Mucosa of descending colon (tissue), 3 donors: Measurements from ENCODE around the gene ENPP7. TPM values are rescaled to one million over a fixed set of nuclear protein-coding genes. Genes with fewer than 3 reads are reported as not detected.

Source experiments
- ATAC-seq: fragments of 200-7000 bp; cut with Tn5 transposase; one replicate; pipeline ENCODE4 v1.9.1; 2020; ENCODE audit warnings: mild to moderate bottlenecking, moderate library complexity
- DNase-seq, 3 donors: peaks; one replicate each; pipeline ENCODE4 v3.0.0-alpha.2; 2020
- H3K36me3 ChIP-seq: fragments of 200-600 bp; one replicate; pipeline ENCODE4 v1.8.0; 2021; ENCODE audit warnings: low read depth, mild to moderate bottlenecking
- H3K4me1 ChIP-seq: fragments of 200-600 bp; one replicate; pipeline ENCODE4 v1.8.0; 2021; ENCODE audit warnings: low read depth, mild to moderate bottlenecking
- H3K4me3 ChIP-seq: fragments of 200-600 bp; one replicate; pipeline ENCODE4 v1.8.0; 2021; ENCODE audit warnings: mild to moderate bottlenecking
- H3K9me3 ChIP-seq: fragments of 200-600 bp; one replicate; pipeline ENCODE4 v1.8.0; 2021; ENCODE audit warnings: mild to moderate bottlenecking
- intact Hi-C, 2 donors: fragments of 100-400 bp; cut with DNase I in 1 of 2; cut with micrococcal nuclease in 1 of 2; formaldehyde crosslinking; loops; one replicate each; pipeline versions ENCODE4 v1.11.0 to v1.11.1; 2022; cut with DNase I, micrococcal nuclease
- total RNA-seq, 3 donors: library from RNA; stranded (reverse); fragmentation: NEBNext Ultra II Directional in 2 of 3; extraction: Animal tissue kit (Norgen Biotek cat#: 25700) in 2 of 3; gene quantifications; one replicate each; pipeline versions ENCODE4 v1.2.1 to v1.2.4, GENCODE V29; 2021 to 2023
- TF ChIP-seq, protein P1 (sequence below): fragments of 200-600 bp; IDR thresholded peaks from one replicate; pipeline ENCODE4 v1.8.0; 2022; ENCODE audit warnings: antibody characterized with exemption, mild to moderate bottlenecking
- donor health status: DM: no; HTN: no; CAD: no; lungs with moderate emphysema.
- donor health status: DM: no; HTN: no; CAD: no.
- donor health status: DM: no; HTN: yes; CAD: no.

Gene ENPP7
- total RNA-seq, 3 donors from 2014 or later, result not detected

DNA sequence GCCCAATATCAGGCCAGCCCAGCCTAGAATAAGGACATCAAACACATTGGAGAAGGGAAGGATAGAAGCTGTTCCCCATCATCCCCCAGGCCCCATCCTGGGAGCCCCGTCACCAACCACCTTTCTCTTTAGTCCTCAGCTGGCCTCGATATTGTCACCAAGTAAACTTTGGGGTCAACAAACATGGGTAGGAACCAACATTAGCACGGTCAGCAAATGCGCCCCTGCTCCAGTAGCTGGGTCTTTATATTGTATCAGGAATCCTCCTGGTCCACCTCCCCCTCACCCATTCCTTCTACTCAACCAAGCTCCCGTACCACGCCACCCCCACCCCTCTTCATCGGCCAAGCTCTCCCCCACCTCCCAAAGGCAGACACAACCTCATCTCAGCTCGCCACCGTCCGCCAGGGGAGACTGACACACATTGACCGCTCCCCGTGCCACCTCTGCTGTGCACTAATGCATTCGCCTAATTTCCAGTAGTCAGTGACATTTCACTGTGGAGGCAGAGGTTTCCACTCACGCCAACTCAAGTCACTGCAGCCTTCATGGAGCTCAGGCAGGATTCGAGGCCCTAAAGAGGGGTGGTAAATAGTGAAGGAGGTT is 26.5 kb downstream of the ENPP7 start:
- TF ChIP-seq, protein P1, sequence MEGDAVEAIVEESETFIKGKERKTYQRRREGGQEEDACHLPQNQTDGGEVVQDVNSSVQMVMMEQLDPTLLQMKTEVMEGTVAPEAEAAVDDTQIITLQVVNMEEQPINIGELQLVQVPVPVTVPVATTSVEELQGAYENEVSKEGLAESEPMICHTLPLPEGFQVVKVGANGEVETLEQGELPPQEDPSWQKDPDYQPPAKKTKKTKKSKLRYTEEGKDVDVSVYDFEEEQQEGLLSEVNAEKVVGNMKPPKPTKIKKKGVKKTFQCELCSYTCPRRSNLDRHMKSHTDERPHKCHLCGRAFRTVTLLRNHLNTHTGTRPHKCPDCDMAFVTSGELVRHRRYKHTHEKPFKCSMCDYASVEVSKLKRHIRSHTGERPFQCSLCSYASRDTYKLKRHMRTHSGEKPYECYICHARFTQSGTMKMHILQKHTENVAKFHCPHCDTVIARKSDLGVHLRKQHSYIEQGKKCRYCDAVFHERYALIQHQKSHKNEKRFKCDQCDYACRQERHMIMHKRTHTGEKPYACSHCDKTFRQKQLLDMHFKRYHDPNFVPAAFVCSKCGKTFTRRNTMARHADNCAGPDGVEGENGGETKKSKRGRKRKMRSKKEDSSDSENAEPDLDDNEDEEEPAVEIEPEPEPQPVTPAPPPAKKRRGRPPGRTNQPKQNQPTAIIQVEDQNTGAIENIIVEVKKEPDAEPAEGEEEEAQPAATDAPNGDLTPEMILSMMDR, result no peak
- no peak for ATAC-seq
- intact Hi-C loops, result no loop called here

DNA sequence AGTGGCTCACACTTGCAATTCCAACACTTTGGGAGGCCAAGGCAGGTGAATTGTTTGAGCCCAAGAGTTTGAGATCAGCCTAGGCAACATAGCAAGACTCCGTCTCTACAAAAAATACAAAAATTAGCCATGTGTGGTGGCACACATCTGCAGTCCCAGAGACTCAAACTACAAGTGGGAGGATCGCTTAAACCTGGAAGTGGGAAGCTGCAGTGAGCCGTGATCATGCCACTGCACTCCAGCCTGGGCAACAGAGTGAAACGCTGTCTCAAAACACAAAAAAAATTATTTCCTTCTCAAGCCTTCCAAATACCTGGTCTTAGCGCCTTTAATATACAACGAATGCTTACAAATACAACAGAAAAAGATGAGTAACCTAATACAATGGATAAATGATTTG is 27.5 kb downstream of the ENPP7 start:
- TF ChIP-seq, protein P1, result no peak
- no peak for ATAC-seq
- DNase-seq, result no peak
- intact Hi-C loops, result no loop called here
- Histone ChIP-seq H3K36me3 (no peaks in the 10 kb centered on the region), H3K4me3 (no peak overlapping the region), H3K4me1 (no peaks in the 10 kb centered on the region), H3K9me3 (no peaks in the 10 kb centered on the region)

More for the DNA sequence above, 26.5 kb downstream of the ENPP7 start:
- no peaks in the 10 kb centered on the region for H3K4me1 ChIP-seq
- no peaks in the 10 kb centered on the region for H3K36me3 ChIP-seq
- no peak for DNase-seq
- no peaks in the 10 kb centered on the region for H3K9me3 ChIP-seq
- no peak overlapping the region for H3K4me3 ChIP-seq

DNA sequence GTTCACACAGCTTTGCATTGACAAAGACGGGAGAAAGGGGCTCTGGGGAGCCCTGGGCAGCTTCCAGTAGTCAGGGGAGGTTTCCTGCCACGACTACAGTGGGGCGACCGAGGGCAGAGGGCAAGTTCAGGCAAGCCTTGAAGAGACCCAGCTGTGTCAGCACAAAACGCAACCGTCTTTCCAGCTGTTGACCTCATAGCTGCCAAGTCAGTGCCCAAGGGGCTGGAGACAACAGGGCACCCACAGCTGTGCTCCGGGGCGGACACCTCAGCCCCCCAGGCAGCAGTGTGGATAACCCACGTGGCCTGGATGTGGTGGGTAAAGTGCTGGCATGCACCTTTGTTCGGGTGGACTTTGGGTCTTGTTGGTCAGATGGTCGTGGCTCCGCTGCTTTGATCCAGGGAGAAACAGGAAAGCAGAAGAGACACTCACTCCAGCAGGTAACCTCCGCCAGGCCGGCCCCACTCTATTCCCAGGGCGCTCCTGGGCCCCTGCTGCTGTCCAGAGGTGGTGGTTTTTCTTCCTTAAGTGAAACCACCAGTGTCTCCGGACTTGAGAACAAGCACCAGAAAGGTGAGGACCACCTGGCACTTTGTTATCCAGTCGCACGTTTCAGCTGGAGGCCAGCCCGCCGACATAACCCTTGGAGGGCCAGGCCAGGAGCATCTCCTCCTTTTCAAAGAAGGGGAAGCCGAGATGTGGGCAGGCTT is 29.6 kb downstream of the ENPP7 start:
- Histone ChIP-seq H3K4me3 (no peak overlapping the region), H3K9me3 (no peaks in the 10 kb centered on the region), H3K4me1 (no peaks in the 10 kb centered on the region), H3K36me3 (no peaks in the 10 kb centered on the region)
- ATAC-seq (no peak), DNase-seq (no peak)
- intact Hi-C loops, result no loop called here
- TF ChIP-seq, protein P1, result no peak

DNA sequence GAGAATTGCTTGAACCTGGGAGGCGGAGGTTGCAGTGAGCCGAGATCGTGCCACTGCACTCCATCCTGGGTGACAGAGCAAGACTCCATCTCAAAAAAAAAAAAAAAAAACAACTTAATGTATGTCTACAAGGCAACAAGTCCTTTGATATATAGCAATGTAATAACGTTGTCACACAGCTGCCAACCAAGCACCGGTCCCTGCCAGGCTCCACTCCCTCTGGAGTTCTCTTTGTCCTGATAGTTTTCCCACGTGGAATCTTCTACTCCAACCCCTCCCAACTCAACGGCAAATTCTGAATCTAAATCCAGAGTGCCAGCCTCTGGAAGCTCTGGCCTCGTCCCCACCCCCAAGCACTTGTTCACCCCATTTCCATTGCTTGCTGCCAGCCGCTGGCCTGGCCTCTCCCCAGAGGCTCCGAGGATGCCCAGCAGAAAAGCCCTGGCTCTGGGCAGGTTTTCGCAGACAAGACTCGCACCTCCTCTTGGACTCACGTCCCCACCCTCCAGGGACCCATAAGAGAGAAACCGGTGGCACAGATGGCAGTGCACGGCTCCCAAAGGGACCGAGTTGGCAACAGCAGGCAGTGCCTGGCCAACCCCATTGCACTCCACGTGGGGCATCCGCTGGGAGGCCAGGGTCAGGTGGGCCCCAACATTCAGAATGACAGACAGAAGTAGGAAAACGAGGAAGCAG is 31.3 kb downstream of the ENPP7 start:
- intact Hi-C loops, result no loop called here
- no peak for ATAC-seq
- Histone ChIP-seq H3K36me3 (no peaks in the 10 kb centered on the region), H3K4me3 (no peak overlapping the region), H3K9me3 (no peaks in the 10 kb centered on the region), H3K4me1 (no peaks in the 10 kb centered on the region)
- TF ChIP-seq, protein P1, result no peak
- DNase-seq, result no peak

DNA sequence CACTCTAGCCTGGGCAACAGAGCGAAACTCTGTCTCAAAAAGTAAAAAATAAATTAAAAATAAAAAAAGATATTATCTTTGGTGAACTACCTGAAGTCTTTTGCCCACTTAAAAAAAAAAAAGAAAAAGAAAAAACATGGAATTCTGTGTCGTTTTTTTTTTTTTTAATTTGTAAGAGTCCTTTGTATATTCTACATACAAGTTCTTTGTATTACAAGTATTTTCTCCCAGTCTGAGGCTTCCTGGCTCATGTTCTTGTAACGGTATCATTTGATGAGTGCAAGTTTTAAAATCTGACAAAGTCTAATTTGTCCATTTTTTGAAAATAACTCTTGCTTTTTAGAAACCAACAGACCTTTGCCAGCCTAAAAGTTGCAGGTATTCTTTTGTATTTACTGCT is 35.0 kb downstream of the ENPP7 start:
- DNase-seq, result no peak
- Histone ChIP-seq H3K9me3 (no peaks in the 10 kb centered on the region), H3K4me1 (no peaks in the 10 kb centered on the region), H3K36me3 (no peaks in the 10 kb centered on the region), H3K4me3 (no peak overlapping the region)
- ATAC-seq, result no peak
- intact Hi-C loops, result no loop called here
- TF ChIP-seq, protein P1, result no peak
